Measurements from ENCODE around the gene HIPK2.
"Not testable (repeated sequence)": the region's sequence is repeated elsewhere in the genome, so short reads cannot be mapped to it uniquely, and the experiment has no call there.

HIPK2 gene

GRCh38 chr7:139567647-139568345 is 210.0 kb downstream of the HIPK2 start:
- DNase-seq (ENCODE audit: low read depth in 2 of 2) = no peak

- no peak for DNase-seq (ENCODE audit: low read depth in 2 of 2)
Observed at GRCh38 chr7:139566736-139567646, 210.8 kb downstream of the HIPK2 start.

- DNase-seq (ENCODE audit: low read depth in 2 of 2) = no peak
Observed at GRCh38 chr7:139566075-139566474, 211.7 kb downstream of the HIPK2 start.

- no peak for DNase-seq (ENCODE audit: low read depth in 2 of 2)
Observed at GRCh38 chr7:139563856-139564255, 213.9 kb downstream of the HIPK2 start.

GRCh38 chr7:139562961-139563565 is 214.7 kb downstream of the HIPK2 start:
- no peak for DNase-seq (ENCODE audit: low read depth in 2 of 2)

GRCh38 chr7:139562491-139562890 is 215.3 kb downstream of the HIPK2 start:
- no peak for DNase-seq (ENCODE audit: low read depth in 2 of 2)

GRCh38 chr7:139560678-139561077 is 217.1 kb downstream of the HIPK2 start:
- DNase-seq (ENCODE audit: low read depth in 2 of 2) = no peak

GRCh38 chr7:139560199-139560598 is 217.6 kb downstream of the HIPK2 start:
- no peak for DNase-seq (ENCODE audit: low read depth in 2 of 2)

GRCh38 chr7:139559364-139560105 is 218.3 kb downstream of the HIPK2 start:
- DNase-seq (ENCODE audit: low read depth in 2 of 2) = no peak

GRCh38 chr7:139557857-139558581 is 219.8 kb downstream of the HIPK2 start:
- no peak for DNase-seq (ENCODE audit: low read depth in 2 of 2)

GRCh38 chr7:139553991-139554700 is 223.7 kb downstream of the HIPK2 start:
- DNase-seq (ENCODE audit: low read depth in 2 of 2) = not testable (repeated sequence)

- no peak for DNase-seq (ENCODE audit: low read depth in 2 of 2)
Observed at GRCh38 chr7:139548302-139549028, 229.3 kb downstream of the HIPK2 start.

- no peak for DNase-seq (ENCODE audit: low read depth in 2 of 2)
Observed at GRCh38 chr7:139544645-139545044, 233.2 kb downstream of the HIPK2 start.

GRCh38 chr7:139543801-139544603 is 233.8 kb downstream of the HIPK2 start:
- no peak for DNase-seq (ENCODE audit: low read depth in 2 of 2)

GRCh38 chr7:139542308-139543151 is 235.3 kb downstream of the HIPK2 start:
- no peak for DNase-seq (ENCODE audit: low read depth in 2 of 2)

- DNase-seq (ENCODE audit: low read depth in 2 of 2) = no peak
Observed at GRCh38 chr7:139541600-139542307, 236.0 kb downstream of the HIPK2 start.

- no peak for DNase-seq (ENCODE audit: low read depth in 2 of 2)
Observed at GRCh38 chr7:139540203-139540602, 237.6 kb downstream of the HIPK2 start.

Measured in stimulated activated CD4-positive, alpha-beta T cell treated with anti-CD3 and anti-CD28 coated beads, Interleukin-15, amount 100 ng/mL, for 48 hours (primary cell).